Measurements from ENCODE around the gene MFSD1. TPM values are rescaled to one million over a fixed set of nuclear protein-coding genes. Genes with fewer than 3 reads are reported as not detected.

The MFSD1 gene
- total RNA-seq, 1 experiment from 2014 or later = 38.6 TPM

DNA sequence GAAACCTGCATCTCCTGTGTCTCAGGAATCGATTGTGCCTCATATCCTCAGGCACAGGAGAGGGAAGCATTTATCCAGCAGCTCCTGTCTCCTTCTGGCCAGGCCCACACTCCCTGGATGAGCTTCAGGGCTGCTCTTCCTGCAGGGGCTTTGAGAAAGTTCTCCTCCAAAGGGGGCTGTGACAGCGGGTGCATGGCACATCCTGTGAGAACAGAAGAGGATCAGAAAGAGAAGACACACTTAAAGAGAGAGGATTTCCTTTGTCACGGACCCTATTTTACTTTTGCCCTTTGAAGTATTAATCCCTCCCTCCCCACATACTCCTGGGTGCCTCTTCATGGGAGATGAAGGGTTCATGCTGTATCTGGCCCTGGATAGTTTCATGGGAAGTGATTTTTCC, 46.0 kb downstream of the MFSD1 start:
- H3K4me3 ChIP-seq = no peak overlapping the region
- ChIA-PET CTCF (interaction anchor here (2.6 kb wide), 1 partner anchor 412 kb away, joined by 10 read pairs; no protein-coding TSS in a partner anchor), POLR2A (ENCODE audit: unreplicated experiment) (interaction anchor here (0.6 kb wide), 1 partner anchor 19 kb away, joined by 5 read pairs; no protein-coding TSS in a partner anchor)
- intact Hi-C loops (cut with micrococcal nuclease; ENCODE audit: unreplicated experiment) = loop anchor here (5.0 kb wide), 1 partner anchor 959 kb away; no protein-coding TSS in a partner anchor
- no peaks in the 10 kb centered on the region for H3K27me3 ChIP-seq (ENCODE audit: insufficient read depth, low read depth)
- H3K9me3 ChIP-seq (ENCODE audit: insufficient read depth, low read depth) = no peaks in the 10 kb centered on the region
- no peaks in the 10 kb centered on the region for H3K36me3 ChIP-seq (ENCODE audit: low read depth)
- H3K4me1 ChIP-seq (replicated peaks; ENCODE audit: insufficient read depth) = no peaks in the 10 kb centered on the region
- H3K4me2 ChIP-seq = no peak overlapping the region
- H3K9me2 ChIP-seq (ENCODE audit: insufficient read depth) = no peaks in the 10 kb centered on the region
- DNase-seq = no peak
- no peak overlapping the region for H2AFZ ChIP-seq
- no peaks in the 10 kb centered on the region for H3K79me2 ChIP-seq (ENCODE audit: low read depth)
- no peaks in the 10 kb centered on the region for H3F3A ChIP-seq (ENCODE audit: insufficient read depth, low read depth)
- H4K20me1 ChIP-seq (ENCODE audit: insufficient read depth) = no peaks in the 10 kb centered on the region
- no peak overlapping the region for H3K27ac ChIP-seq
- BruUV-seq (replicated peaks) = no TSS peak
- TF ChIP-seq, protein P1, sequence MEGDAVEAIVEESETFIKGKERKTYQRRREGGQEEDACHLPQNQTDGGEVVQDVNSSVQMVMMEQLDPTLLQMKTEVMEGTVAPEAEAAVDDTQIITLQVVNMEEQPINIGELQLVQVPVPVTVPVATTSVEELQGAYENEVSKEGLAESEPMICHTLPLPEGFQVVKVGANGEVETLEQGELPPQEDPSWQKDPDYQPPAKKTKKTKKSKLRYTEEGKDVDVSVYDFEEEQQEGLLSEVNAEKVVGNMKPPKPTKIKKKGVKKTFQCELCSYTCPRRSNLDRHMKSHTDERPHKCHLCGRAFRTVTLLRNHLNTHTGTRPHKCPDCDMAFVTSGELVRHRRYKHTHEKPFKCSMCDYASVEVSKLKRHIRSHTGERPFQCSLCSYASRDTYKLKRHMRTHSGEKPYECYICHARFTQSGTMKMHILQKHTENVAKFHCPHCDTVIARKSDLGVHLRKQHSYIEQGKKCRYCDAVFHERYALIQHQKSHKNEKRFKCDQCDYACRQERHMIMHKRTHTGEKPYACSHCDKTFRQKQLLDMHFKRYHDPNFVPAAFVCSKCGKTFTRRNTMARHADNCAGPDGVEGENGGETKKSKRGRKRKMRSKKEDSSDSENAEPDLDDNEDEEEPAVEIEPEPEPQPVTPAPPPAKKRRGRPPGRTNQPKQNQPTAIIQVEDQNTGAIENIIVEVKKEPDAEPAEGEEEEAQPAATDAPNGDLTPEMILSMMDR (conservative IDR thresholded peaks at IDR 0.05) = no peak
- no peak for TF ChIP-seq EZH2 (IDR thresholded peaks at IDR 0.05; ENCODE audit: low read depth)

DNA sequence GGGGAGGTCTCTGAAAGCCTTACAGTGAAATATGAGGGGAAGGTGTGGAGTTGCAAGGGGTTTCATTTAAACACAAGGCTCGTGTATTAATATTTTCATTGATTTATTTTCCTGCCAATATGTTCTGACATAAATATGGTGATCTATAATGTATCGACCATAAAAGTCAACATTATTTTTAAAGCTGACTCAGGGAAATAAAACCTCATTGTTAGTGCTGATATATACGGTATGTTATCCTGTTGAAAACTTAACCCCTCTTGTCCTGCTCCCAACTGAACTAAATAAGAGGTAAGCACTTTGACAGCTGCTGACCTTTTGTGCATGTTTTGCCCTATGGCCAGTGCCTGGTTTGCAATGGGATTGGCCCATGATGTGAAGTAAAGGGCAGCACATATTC, 47.9 kb downstream of the MFSD1 start:
- intact Hi-C loops (cut with micrococcal nuclease; ENCODE audit: unreplicated experiment) = loop anchor here (5.0 kb wide), 1 partner anchor 958 kb away; no protein-coding TSS in a partner anchor
- Histone ChIP-seq H3K27me3 (ENCODE audit: insufficient read depth, low read depth) (no peaks in the 10 kb centered on the region), H3K4me1 (replicated peaks; ENCODE audit: insufficient read depth) (no peaks in the 10 kb centered on the region), H3K9me2 (ENCODE audit: insufficient read depth) (no peaks in the 10 kb centered on the region), H2AFZ (no peak overlapping the region), H3F3A (ENCODE audit: insufficient read depth, low read depth) (no peaks in the 10 kb centered on the region), H3K27ac (no peak overlapping the region), H4K20me1 (ENCODE audit: insufficient read depth) (no peaks in the 10 kb centered on the region), H3K4me3 (no peak overlapping the region), H3K36me3 (ENCODE audit: low read depth) (no peaks in the 10 kb centered on the region), H3K9me3 (ENCODE audit: insufficient read depth, low read depth) (no peaks in the 10 kb centered on the region), H3K4me2 (no peak overlapping the region), H3K79me2 (ENCODE audit: low read depth) (no peaks in the 10 kb centered on the region)
- CTCF ChIA-PET = no interaction called here
- TF ChIP-seq, protein P1 (conservative IDR thresholded peaks at IDR 0.05) = no peak
- no peak for DNase-seq
- BruUV-seq (replicated peaks) = no TSS peak
- POLR2A ChIA-PET (ENCODE audit: unreplicated experiment) = no interaction called here

DNA sequence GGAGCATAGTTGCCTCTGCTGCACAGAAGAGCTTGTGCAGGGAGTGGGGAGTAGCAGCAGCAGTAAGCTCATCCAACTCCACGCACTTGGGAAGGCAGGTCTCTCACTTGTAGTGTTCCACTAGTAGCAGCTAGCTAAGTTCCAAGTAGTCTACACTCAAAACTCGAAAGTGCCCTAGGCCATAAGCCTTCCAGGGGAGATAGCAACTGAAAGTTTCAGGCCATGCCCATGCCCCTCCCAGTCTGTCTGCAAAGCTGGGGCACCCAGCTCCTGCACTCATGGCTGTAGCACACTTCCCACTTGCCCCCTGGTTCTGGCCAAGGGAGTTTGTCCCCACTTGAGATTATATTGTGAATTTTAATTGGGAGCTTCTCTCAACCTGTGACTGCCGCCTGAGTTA, 57.5 kb downstream of the MFSD1 start:
- H3F3A ChIP-seq (ENCODE audit: insufficient read depth, low read depth) = no peaks in the 10 kb centered on the region
- H3K36me3 ChIP-seq (ENCODE audit: low read depth) = no peaks in the 10 kb centered on the region
- no peaks in the 10 kb centered on the region for H3K9me2 ChIP-seq (ENCODE audit: insufficient read depth)
- BruUV-seq (replicated peaks) = no TSS peak
- H2AFZ ChIP-seq = no peak overlapping the region
- POLR2A ChIA-PET (ENCODE audit: unreplicated experiment) = no interaction called here
- H4K20me1 ChIP-seq (ENCODE audit: insufficient read depth) = no peaks in the 10 kb centered on the region
- H3K4me2 ChIP-seq = no peak overlapping the region
- intact Hi-C loops (cut with micrococcal nuclease; ENCODE audit: unreplicated experiment) = no loop called here
- no peak overlapping the region for H3K4me3 ChIP-seq
- no peak overlapping the region for H3K27ac ChIP-seq
- no peaks in the 10 kb centered on the region for H3K27me3 ChIP-seq (ENCODE audit: insufficient read depth, low read depth)
- DNase-seq = no peak
- H3K4me1 ChIP-seq (replicated peaks; ENCODE audit: insufficient read depth) = no peaks in the 10 kb centered on the region
- no peaks in the 10 kb centered on the region for H3K79me2 ChIP-seq (ENCODE audit: low read depth)
- TF ChIP-seq, protein P1 (conservative IDR thresholded peaks at IDR 0.05) = no peak
- no peak for TF ChIP-seq EZH2 (IDR thresholded peaks at IDR 0.05; ENCODE audit: low read depth)
- CTCF ChIA-PET = no interaction called here
- no peaks in the 10 kb centered on the region for H3K9me3 ChIP-seq (ENCODE audit: insufficient read depth, low read depth)

All from PC-9 (cell line).